Panc1 (cell line): ENCODE data around the gene ZDHHC9. TPM values are rescaled to one million over a fixed set of nuclear protein-coding genes. Genes with fewer than 3 reads are reported as not detected.

ENCODE experiments used
- ATAC-seq: fragments of 200-7000 bp; cut with Tn5 transposase; 2 replicates; pipeline ENCODE4 v1.9.1; 2020; ENCODE audit warnings: mild to moderate bottlenecking, moderate library complexity
- BruUV-seq: library from RNA; stranded (reverse); fragments of 400-500 nt; replicated peaks from 2 replicates; lab custom pipeline; 2021; lab: Mats Ljungman, UMichigan
- CTCF ChIA-PET: fragments of 300-600 bp; sonication (Branson Sonifier 250); formaldehyde crosslinking; loops from one replicate; lab custom pipeline; 2022; ENCODE audit warnings: antibody characterized with exemption; lab: Charles Lee
- POLR2A ChIA-PET: fragments of 300-600 bp; sonication (Branson Sonifier 250); formaldehyde crosslinking; loops from one replicate; lab custom pipeline; 2022; ENCODE audit warnings: antibody characterized with exemption; lab: Charles Lee
- DNase-seq: peaks from one replicate; pipeline ENCODE4 v3.0.0-alpha.2; 2010; ENCODE audit warnings: low read depth, low spot score
- H3K27ac ChIP-seq: 2 replicates; pipeline ENCODE4 v1.5.1; 2011; ENCODE audit warnings: mild to moderate bottlenecking, low read length, inconsistent platforms
- H3K27me3 ChIP-seq: fragments of 200-500 bp; sonication (Bioruptor generic); 2 replicates; pipeline ENCODE4 v1.6.0; 2014; ENCODE audit warnings: low read length, inconsistent platforms; ENCODE audit not compliant: control insufficient read depth, insufficient read depth
- H3K36me3 ChIP-seq: fragments of 200-500 bp; sonication (Bioruptor generic); 2 replicates; pipeline ENCODE4 v1.5.1; 2014; ENCODE audit warnings: inconsistent platforms, mild to moderate bottlenecking, low read length, moderate library complexity; ENCODE audit not compliant: control insufficient read depth, insufficient read depth
- H3K4me1 ChIP-seq: 2 replicates; pipeline ENCODE4 v1.5.1; 2011; ENCODE audit warnings: inconsistent platforms, mild to moderate bottlenecking, low read length, moderate library complexity; ENCODE audit not compliant: control insufficient read depth, insufficient read depth
- H3K4me3 ChIP-seq, 2 experiments: 2 replicates each; pipeline ENCODE4 v1.5.1; 2011 to 2012; ENCODE audit warnings: low read depth in 2 of 2, low read length in 2 of 2, mild to moderate bottlenecking in 2 of 2, inconsistent platforms in 1 of 2, moderate library complexity in 1 of 2
- H3K9me3 ChIP-seq: fragments of 200-500 bp; sonication (Bioruptor generic); 2 replicates; pipeline ENCODE4 v1.5.1; 2014; ENCODE audit warnings: low read depth, mild to moderate bottlenecking, inconsistent platforms, low read length, moderate library complexity; ENCODE audit not compliant: control insufficient read depth, insufficient read depth
- CTCF ChIP-seq: fragments of 450-650 bp; IDR thresholded peaks from 2 replicates; pipeline ENCODE4 v1.5.1; 2017; ENCODE audit warnings: mild to moderate bottlenecking
- POLR2AphosphoS5 ChIP-seq: IDR thresholded peaks from 2 replicates; pipeline ENCODE4 v1.6.1; 2012; ENCODE audit warnings: mild to moderate bottlenecking, low read depth, low read length, moderate library complexity
- SIN3A ChIP-seq: IDR thresholded peaks from 2 replicates; pipeline ENCODE4 v1.6.1; 2012; ENCODE audit warnings: low read depth, mild to moderate bottlenecking, low read length, moderate library complexity, borderline replicate concordance; ENCODE audit not compliant: insufficient read depth
- TCF7L2 ChIP-seq: IDR thresholded peaks from 2 replicates; pipeline ENCODE4 v1.6.1; 2011; ENCODE audit warnings: mild to moderate bottlenecking, low read depth, low read length, inconsistent platforms
- in situ Hi-C: cut with HindIII; loops from 2 replicates; pipeline ENCODE4 v1.10.0; 2016; ENCODE audit warnings: low sequenced_read_pairs, low pct_unique_long_range_greater_than_20kb
- intact Hi-C: fragments of 100-400 bp; cut with micrococcal nuclease; formaldehyde crosslinking; loops from one replicate; pipeline ENCODE4 v1.10.0; 2022; ENCODE audit not compliant: unreplicated experiment
- total RNA-seq: library from RNA; stranded (reverse); gene quantifications from one replicate; pipeline ENCODE4 v1.2.1, GENCODE V29; 2021; ENCODE audit not compliant: unreplicated experiment
- TF ChIP-seq, protein P1 (sequence below), 2 experiments: IDR thresholded peaks; 2 replicates each; pipeline ENCODE4 v1.6.1; 2011 to 2012; ENCODE audit warnings: low read depth in 2 of 2, control low read depth in 1 of 2, low read length in 1 of 2, mild to moderate bottlenecking in 1 of 2, moderate library complexity in 1 of 2; ENCODE audit not compliant: insufficient read depth in 1 of 2

Gene ZDHHC9
- total RNA-seq, 1 experiment from 2014 or later: 57.2 TPM

DNA sequence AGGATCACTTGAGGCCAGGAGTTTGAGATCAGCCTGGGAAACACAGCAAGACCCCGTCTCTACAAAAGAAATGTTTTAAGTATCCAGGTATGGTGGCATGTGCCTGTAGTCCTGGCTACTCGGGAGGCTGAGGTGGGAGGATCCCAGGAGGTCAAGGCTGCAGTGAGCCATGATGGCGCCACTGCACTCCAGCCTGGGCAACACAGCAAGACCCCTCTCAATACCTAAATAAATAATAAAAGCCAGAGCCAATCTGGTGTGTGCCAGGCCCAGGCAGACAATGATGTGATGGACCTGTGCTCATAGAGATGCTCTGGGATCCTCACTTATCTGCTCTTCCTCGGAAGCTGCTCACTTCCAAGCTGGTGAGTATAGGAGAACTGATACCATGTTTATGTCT, 82.1 kb downstream of the ZDHHC9 start:
- no peak overlapping the region for H3K4me3 ChIP-seq
- in situ Hi-C loops: no loop called here
- ChIA-PET POLR2A (no interaction called here), CTCF (interaction anchor here (0.6 kb wide), 1 partner anchor 125 kb away, joined by 4 read pairs; no protein-coding TSS in a partner anchor)
- ATAC-seq (no peak), DNase-seq (no peak)
- intact Hi-C loops: no loop called here
- H3K27me3 ChIP-seq: no peaks in the 10 kb centered on the region
- H3K36me3 ChIP-seq: no peaks in the 10 kb centered on the region
- H3K27ac ChIP-seq: no peak overlapping the region
- no peak for TF ChIP-seq TCF7L2
- TF ChIP-seq CTCF: no peak
- no peak for TF ChIP-seq SIN3A
- TF ChIP-seq POLR2AphosphoS5: no peak
- TF ChIP-seq, protein P1, sequence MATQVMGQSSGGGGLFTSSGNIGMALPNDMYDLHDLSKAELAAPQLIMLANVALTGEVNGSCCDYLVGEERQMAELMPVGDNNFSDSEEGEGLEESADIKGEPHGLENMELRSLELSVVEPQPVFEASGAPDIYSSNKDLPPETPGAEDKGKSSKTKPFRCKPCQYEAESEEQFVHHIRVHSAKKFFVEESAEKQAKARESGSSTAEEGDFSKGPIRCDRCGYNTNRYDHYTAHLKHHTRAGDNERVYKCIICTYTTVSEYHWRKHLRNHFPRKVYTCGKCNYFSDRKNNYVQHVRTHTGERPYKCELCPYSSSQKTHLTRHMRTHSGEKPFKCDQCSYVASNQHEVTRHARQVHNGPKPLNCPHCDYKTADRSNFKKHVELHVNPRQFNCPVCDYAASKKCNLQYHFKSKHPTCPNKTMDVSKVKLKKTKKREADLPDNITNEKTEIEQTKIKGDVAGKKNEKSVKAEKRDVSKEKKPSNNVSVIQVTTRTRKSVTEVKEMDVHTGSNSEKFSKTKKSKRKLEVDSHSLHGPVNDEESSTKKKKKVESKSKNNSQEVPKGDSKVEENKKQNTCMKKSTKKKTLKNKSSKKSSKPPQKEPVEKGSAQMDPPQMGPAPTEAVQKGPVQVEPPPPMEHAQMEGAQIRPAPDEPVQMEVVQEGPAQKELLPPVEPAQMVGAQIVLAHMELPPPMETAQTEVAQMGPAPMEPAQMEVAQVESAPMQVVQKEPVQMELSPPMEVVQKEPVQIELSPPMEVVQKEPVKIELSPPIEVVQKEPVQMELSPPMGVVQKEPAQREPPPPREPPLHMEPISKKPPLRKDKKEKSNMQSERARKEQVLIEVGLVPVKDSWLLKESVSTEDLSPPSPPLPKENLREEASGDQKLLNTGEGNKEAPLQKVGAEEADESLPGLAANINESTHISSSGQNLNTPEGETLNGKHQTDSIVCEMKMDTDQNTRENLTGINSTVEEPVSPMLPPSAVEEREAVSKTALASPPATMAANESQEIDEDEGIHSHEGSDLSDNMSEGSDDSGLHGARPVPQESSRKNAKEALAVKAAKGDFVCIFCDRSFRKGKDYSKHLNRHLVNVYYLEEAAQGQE (IDR thresholded peaks at IDR 0.05; ENCODE audit: insufficient read depth in 1 of 2, low read depth in 2 of 2, low read length in 1 of 2): no peak
- H3K9me3 ChIP-seq: no peaks in the 10 kb centered on the region
- peaks cover 4% of the 10 kb centered on the region; the same call in 1 of the 2 replicates for H3K4me1 ChIP-seq
- no TSS peak for BruUV-seq

- BruUV-seq: no TSS peak
- ATAC-seq (no peak), DNase-seq (no peak)
- POLR2A ChIA-PET: no interaction called here
- Histone ChIP-seq H3K36me3 (no peaks in the 10 kb centered on the region), H3K27ac (no peak overlapping the region), H3K27me3 (no peaks in the 10 kb centered on the region), H3K4me1 (peaks cover 4% of the 10 kb centered on the region; the same call in 1 of the 2 replicates), H3K4me3 (no peak overlapping the region), H3K9me3 (no peaks in the 10 kb centered on the region)
- TF ChIP-seq CTCF (no peak), TCF7L2 (no peak), SIN3A (no peak), POLR2AphosphoS5 (no peak)
- TF ChIP-seq, protein P1 (IDR thresholded peaks at IDR 0.05; ENCODE audit: insufficient read depth in 1 of 2, low read depth in 2 of 2, low read length in 1 of 2): no peak
- in situ Hi-C loops (no loop called here), intact Hi-C loops (no loop called here)
- CTCF ChIA-PET: no interaction called here
Measured at GRCh38 chrX:129760981-129761380, 82.7 kb downstream of the ZDHHC9 start.
